A673 (cell line): ENCODE results near the gene PSENEN. TPM values are rescaled to one million over a fixed set of nuclear protein-coding genes. Genes with fewer than 3 reads are reported as not detected.
A peak's percentile ranks its signal among the peaks of the same experiment; 100 is the strongest.

Experiments
- BruUV-seq: library from RNA; stranded (reverse); fragments of 400-500 nt; replicated peaks from 2 replicates; lab custom pipeline; 2021; lab: Mats Ljungman, UMichigan
- CTCF ChIA-PET: fragments of 300-600 bp; sonication (Branson Sonifier 250); formaldehyde crosslinking; loops from one replicate; lab custom pipeline; 2022; ENCODE audit warnings: antibody characterized with exemption; lab: Charles Lee
- POLR2A ChIA-PET: fragments of 300-600 bp; sonication (Branson Sonifier 250); formaldehyde crosslinking; loops from one replicate; lab custom pipeline; 2022; ENCODE audit warnings: antibody characterized with exemption; ENCODE audit not compliant: low non-redundant PET; lab: Charles Lee
- DNase-seq: peaks from one replicate; pipeline ENCODE4 v3.0.0-alpha.2; 2015; ENCODE audit warnings: low spot score
- H3K27ac ChIP-seq: fragments of 200-600 bp; sonication (generic); 2 replicates; pipeline ENCODE4 v1.5.1; 2016; ENCODE audit warnings: mixed run types, low read depth, mild to moderate bottlenecking, mixed read lengths, antibody characterized with exemption, low read length; ENCODE audit not compliant: poor library complexity, severe bottlenecking
- H3K27me3 ChIP-seq: fragments of 200-600 bp; sonication (generic); replicated peaks from 2 replicates; pipeline ENCODE4 v1.6.1; 2017; ENCODE audit warnings: mixed run types, low read depth, mild to moderate bottlenecking, mixed read lengths, antibody characterized with exemption, low read length; ENCODE audit not compliant: insufficient read depth, poor library complexity
- H3K36me3 ChIP-seq: fragments of 200-600 bp; sonication (generic); 2 replicates; pipeline ENCODE4 v1.6.1; 2016; ENCODE audit warnings: mixed run types, mild to moderate bottlenecking, mixed read lengths, antibody characterized with exemption, low read length; ENCODE audit not compliant: insufficient read depth, poor library complexity, severe bottlenecking
- H3K4me1 ChIP-seq: fragments of 200-600 bp; sonication (generic); 2 replicates; pipeline ENCODE4 v1.6.1; 2017; ENCODE audit warnings: mixed run types, mild to moderate bottlenecking, mixed read lengths, antibody characterized with exemption, low read length; ENCODE audit not compliant: insufficient read depth, poor library complexity, severe bottlenecking
- H3K4me3 ChIP-seq: fragments of 200-600 bp; sonication (generic); 2 replicates; pipeline ENCODE4 v1.5.1; 2016; ENCODE audit warnings: low read depth, mixed run types, mild to moderate bottlenecking, mixed read lengths, low read length; ENCODE audit not compliant: poor library complexity, severe bottlenecking
- H3K9me3 ChIP-seq: fragments of 200-600 bp; sonication (generic); 2 replicates; pipeline ENCODE4 v1.6.1; 2016; ENCODE audit warnings: mixed run types, low read depth, mild to moderate bottlenecking, mixed read lengths, antibody characterized with exemption, low read length; ENCODE audit not compliant: poor library complexity, severe bottlenecking
- EZH2 ChIP-seq: fragments of 200-600 bp; sonication (generic); IDR thresholded peaks from 2 replicates; pipeline ENCODE4 v1.6.1; 2017; ENCODE audit warnings: borderline replicate concordance, low read depth, mild to moderate bottlenecking, mixed read lengths, antibody characterized with exemption, low read length; ENCODE audit not compliant: poor library complexity, severe bottlenecking
- intact Hi-C: fragments of 100-400 bp; cut with micrococcal nuclease; formaldehyde crosslinking; loops from one replicate; pipeline ENCODE4 v1.10.0; 2022; ENCODE audit not compliant: unreplicated experiment
- total RNA-seq: library from RNA; stranded (reverse); gene quantifications from 2 replicates; pipeline ENCODE4 v1.2.3, GENCODE V29; 2021
- TF ChIP-seq, protein P1 (sequence below): fragments of 300-800, 200-600 bp; sonication (generic); conservative IDR thresholded peaks from 2 replicates; pipeline ENCODE4 v1.5.1; 2017; ENCODE audit warnings: low read depth, mild to moderate bottlenecking, antibody characterized with exemption, low read length, moderate library complexity, mixed read lengths

PSENEN gene
- total RNA-seq, 1 experiment from 2014 or later, result 58.8 TPM

GRCh38 chr19:35781650-35782049 is 36.2 kb downstream of the PSENEN start:
- H3K9me3 ChIP-seq, result no peaks in the 10 kb centered on the region
- H3K4me1 ChIP-seq, result peaks cover 5% of the 10 kb centered on the region
- peak; percentile 27 for DNase-seq
- CTCF ChIA-PET, result no interaction called here
- no peaks in the 10 kb centered on the region for H3K27me3 ChIP-seq
- H3K27ac ChIP-seq, result no peak overlapping the region
- H3K4me3 ChIP-seq, result no peak overlapping the region
- BruUV-seq, result no TSS peak
- POLR2A ChIA-PET, result no interaction called here
- intact Hi-C loops, result no loop called here
- TF ChIP-seq, protein P1, sequence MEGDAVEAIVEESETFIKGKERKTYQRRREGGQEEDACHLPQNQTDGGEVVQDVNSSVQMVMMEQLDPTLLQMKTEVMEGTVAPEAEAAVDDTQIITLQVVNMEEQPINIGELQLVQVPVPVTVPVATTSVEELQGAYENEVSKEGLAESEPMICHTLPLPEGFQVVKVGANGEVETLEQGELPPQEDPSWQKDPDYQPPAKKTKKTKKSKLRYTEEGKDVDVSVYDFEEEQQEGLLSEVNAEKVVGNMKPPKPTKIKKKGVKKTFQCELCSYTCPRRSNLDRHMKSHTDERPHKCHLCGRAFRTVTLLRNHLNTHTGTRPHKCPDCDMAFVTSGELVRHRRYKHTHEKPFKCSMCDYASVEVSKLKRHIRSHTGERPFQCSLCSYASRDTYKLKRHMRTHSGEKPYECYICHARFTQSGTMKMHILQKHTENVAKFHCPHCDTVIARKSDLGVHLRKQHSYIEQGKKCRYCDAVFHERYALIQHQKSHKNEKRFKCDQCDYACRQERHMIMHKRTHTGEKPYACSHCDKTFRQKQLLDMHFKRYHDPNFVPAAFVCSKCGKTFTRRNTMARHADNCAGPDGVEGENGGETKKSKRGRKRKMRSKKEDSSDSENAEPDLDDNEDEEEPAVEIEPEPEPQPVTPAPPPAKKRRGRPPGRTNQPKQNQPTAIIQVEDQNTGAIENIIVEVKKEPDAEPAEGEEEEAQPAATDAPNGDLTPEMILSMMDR, result no peak
- no peak for TF ChIP-seq EZH2
- peaks cover 30% of the 10 kb centered on the region for H3K36me3 ChIP-seq

DNA sequence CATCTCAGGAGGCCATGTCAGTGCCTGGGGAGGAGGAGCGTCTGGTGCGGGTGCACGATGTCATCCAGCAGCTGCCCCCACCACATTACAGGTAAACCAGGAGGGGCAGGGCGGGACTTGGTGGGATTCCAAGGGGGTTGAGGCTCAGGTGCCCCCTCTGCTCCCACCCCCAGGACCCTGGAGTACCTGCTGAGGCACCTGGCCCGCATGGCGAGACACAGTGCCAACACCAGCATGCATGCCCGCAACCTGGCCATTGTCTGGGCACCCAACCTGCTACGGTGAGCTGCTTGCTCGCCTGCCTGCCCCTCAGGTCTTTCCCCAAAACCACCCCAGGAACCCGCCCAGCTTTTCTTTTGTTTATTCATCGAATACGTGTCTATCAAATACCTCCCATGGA is 37.1 kb downstream of the PSENEN start:
- POLR2A ChIA-PET, result no interaction called here
- intact Hi-C loops, result no loop called here
- BruUV-seq, result no TSS peak
- Histone ChIP-seq H3K27me3 (no peaks in the 10 kb centered on the region), H3K36me3 (peaks cover 30% of the 10 kb centered on the region), H3K4me3 (no peak overlapping the region), H3K27ac (no peak overlapping the region), H3K4me1 (no peaks in the 10 kb centered on the region), H3K9me3 (no peaks in the 10 kb centered on the region)
- DNase-seq, result no peak
- TF ChIP-seq, protein P1, result no peak
- no peak for TF ChIP-seq EZH2
- CTCF ChIA-PET, result no interaction called here

- ChIA-PET POLR2A (no interaction called here), CTCF (interaction anchor here (0.5 kb wide), 1 partner anchor 197 kb away, joined by 4 read pairs; no protein-coding TSS in a partner anchor)
- peaks cover 19% of the 10 kb centered on the region for H3K36me3 ChIP-seq
- H3K27me3 ChIP-seq, result no peaks in the 10 kb centered on the region
- H3K4me3 ChIP-seq, result no peak overlapping the region
- no peak for DNase-seq
- H3K9me3 ChIP-seq, result no peaks in the 10 kb centered on the region
- TF ChIP-seq EZH2, result no peak
- TF ChIP-seq, protein P1, result no peak
- intact Hi-C loops, result no loop called here
- no peaks in the 10 kb centered on the region for H3K4me1 ChIP-seq
- H3K27ac ChIP-seq, result no peak overlapping the region
- BruUV-seq, result no TSS peak
Observed at GRCh38 chr19:35783469-35784434, 38.3 kb downstream of the PSENEN start.
